Esophagus squamous epithelium (tissue), 5 donors: ENCODE data around the gene ALDH1L1. TPM values are rescaled to one million over a fixed set of nuclear protein-coding genes. Genes with fewer than 3 reads are reported as not detected.

Experiments used
- DNase-seq: peaks from one replicate; lab custom pipeline; 2025; lab: John Stamatoyannopoulos, UW
- H3K27ac ChIP-seq, 4 donors: fragments of 200-600 bp; sonication (generic); one replicate each; pipeline ENCODE4 v1.5.1; 2016 to 2019; ENCODE audit warnings: mild to moderate bottlenecking in 1 of 4
- H3K27me3 ChIP-seq, 4 donors: fragments of 200-600 bp; sonication (generic); 1 replicate in 3 of 4; 2 replicates in 1 of 4; pipeline versions ENCODE4 v1.5.1 to v1.6.0; 2017 to 2021; ENCODE audit warnings: antibody characterized with exemption in 1 of 4
- H3K36me3 ChIP-seq, 3 donors: fragments of 200-600 bp; sonication (generic); one replicate each; pipeline ENCODE4 v1.5.1; 2016 to 2019
- H3K4me1 ChIP-seq, 3 donors: fragments of 200-600 bp; sonication (generic); one replicate each; pipeline ENCODE4 v1.5.1; 2017 to 2019
- H3K4me3 ChIP-seq, 4 donors: fragments of 200-600 bp; sonication (generic); 1 replicate in 3 of 4; 2 replicates in 1 of 4; pipeline ENCODE4 v1.5.1; 2016 to 2019; ENCODE audit warnings: mild to moderate bottlenecking in 2 of 4, moderate library complexity in 1 of 4
- H3K9me3 ChIP-seq, 3 donors: fragments of 200-600 bp; sonication (generic); one replicate each; pipeline ENCODE4 v1.5.1; 2016 to 2019
- CTCF ChIP-seq, 6 experiments: fragments of 450-650 bp in 4 of 6; fragments of 200-600 bp in 2 of 6; sonication (generic) in 2 of 6; IDR thresholded peaks; one replicate each; pipeline ENCODE4 v1.5.1; 2016 to 2019; ENCODE audit warnings: antibody characterized with exemption in 6 of 6, mild to moderate bottlenecking in 4 of 6, moderate library complexity in 4 of 6
- POLR2A ChIP-seq, 4 donors: fragments of 450-650 bp; IDR thresholded peaks; one replicate each; pipeline ENCODE4 v1.6.1; 2017; ENCODE audit warnings: antibody characterized with exemption in 4 of 4, mild to moderate bottlenecking in 4 of 4, moderate library complexity in 3 of 4
- WGBS, 2 donors: methylation state at CpG; one replicate each; pipeline ENCODE4 v1.1.5; 2018; 5-methylcytosine and 5-hydroxymethylcytosine counted together
- intact Hi-C: fragments of 100-400 bp; cut with DNase I; formaldehyde crosslinking; loops from one replicate; pipeline ENCODE4 v1.15.0; 2022
- total RNA-seq, 4 donors: library from RNA; depleted of rRNA; stranded (reverse); fragments of >200 nt; gene quantifications; one replicate each; pipeline ENCODE4 v1.1.0, GENCODE V29; 2016
- donor health status: DM: yes; HTN: yes; CAD: no.

ALDH1L1 gene
- total RNA-seq, 4 donors from 2014 or later, result 1.6 to 19.3 (median 4.4) TPM

DNA sequence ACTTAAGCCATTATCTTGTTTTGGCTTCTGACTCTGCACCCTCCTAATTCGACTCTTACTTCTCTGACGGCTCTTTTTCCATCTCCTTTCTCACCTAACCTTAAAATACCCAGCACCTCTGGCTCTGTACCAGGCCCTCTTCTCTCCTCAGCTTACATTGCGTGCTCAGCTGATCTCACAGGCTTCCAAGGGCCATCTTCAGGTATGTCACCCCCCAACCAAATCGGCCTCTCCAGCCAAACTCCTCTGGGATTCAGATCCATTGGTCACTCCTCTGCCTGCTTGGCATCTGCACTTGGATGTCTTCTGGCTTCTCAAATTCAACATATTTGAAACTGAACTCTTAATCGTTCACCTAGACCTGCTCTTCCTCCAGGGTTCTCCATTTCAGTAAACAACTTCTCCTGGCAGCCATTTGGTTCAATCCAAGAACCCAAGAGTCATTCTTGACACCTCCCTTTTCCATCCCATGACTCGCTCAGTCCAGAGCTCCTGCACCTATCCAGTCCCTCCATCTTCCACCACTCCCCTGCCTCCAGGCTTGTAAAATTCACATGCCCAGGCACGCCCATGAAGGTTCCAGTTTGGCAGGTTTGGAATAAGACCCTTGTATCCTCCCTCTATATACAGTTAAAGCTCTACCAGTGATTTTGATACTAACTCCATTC is 61.2 kb downstream of the ALDH1L1 start:
- TF ChIP-seq CTCF (IDR thresholded peaks at IDR 0.05) (no peak), POLR2A (IDR thresholded peaks at IDR 0.05) (no peak)
- DNase-seq, result no peak
- Histone ChIP-seq H3K4me1 (no peaks in the 10 kb centered on the region), H3K27ac (no peak overlapping the region), H3K36me3 (no peaks in the 10 kb centered on the region), H3K9me3 (no peaks in the 10 kb centered on the region), H3K27me3 (no peaks in the 10 kb centered on the region), H3K4me3 (no peak overlapping the region)
- intact Hi-C loops, result no loop called here
- 77% methylated on average over 7 of the region's 7 CpGs for WGBS, 2 donors

DNA sequence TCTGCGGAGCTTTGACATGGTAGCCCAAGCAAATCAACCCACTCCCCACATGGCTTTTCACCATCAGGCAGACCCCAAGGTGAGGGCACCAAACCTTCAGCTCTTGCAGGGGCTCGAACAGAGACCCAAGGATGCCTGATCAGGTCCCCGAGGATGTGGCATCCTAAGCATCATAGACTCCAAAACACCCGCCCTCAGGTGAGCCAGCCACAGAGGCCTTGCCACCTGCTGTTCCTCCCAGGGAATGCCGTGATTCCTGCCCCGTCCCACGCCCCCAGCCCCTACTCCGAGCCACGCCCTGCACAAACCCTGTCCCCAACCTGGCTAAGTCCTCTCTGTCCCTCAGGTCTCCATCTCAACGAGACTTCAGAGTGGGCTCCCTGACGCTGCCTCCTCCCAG is 61.8 kb downstream of the ALDH1L1 start:
- DNase-seq, result no peak
- TF ChIP-seq POLR2A (IDR thresholded peaks at IDR 0.05) (no peak), CTCF (IDR thresholded peaks at IDR 0.05) (no peak)
- H3K27me3 ChIP-seq, result no peaks in the 10 kb centered on the region
- H3K4me3 ChIP-seq, result no peak overlapping the region
- H3K4me1 ChIP-seq, result no peaks in the 10 kb centered on the region
- H3K36me3 ChIP-seq, result no peaks in the 10 kb centered on the region
- H3K27ac ChIP-seq, result no peak overlapping the region
- intact Hi-C loops, result no loop called here
- no peaks in the 10 kb centered on the region for H3K9me3 ChIP-seq
- 83 to 84% methylated on average over 8 of the region's 11 CpGs for WGBS, 2 donors

- TF ChIP-seq POLR2A (IDR thresholded peaks at IDR 0.05) (no peak), CTCF (IDR thresholded peaks at IDR 0.05) (no peak)
- Histone ChIP-seq H3K36me3 (no peaks in the 10 kb centered on the region), H3K9me3 (no peaks in the 10 kb centered on the region), H3K4me1 (no peaks in the 10 kb centered on the region), H3K27me3 (no peaks in the 10 kb centered on the region), H3K4me3 (no peak overlapping the region), H3K27ac (no peak overlapping the region)
- no peak for DNase-seq
- 69 to 71% methylated on average over 6 to 9 of the region's 9 CpGs for WGBS, 2 donors
- intact Hi-C loops, result no loop called here
These were observed 62.6 kb downstream of the ALDH1L1 start for GRCh38 chr3:126117786-126118185.

DNA sequence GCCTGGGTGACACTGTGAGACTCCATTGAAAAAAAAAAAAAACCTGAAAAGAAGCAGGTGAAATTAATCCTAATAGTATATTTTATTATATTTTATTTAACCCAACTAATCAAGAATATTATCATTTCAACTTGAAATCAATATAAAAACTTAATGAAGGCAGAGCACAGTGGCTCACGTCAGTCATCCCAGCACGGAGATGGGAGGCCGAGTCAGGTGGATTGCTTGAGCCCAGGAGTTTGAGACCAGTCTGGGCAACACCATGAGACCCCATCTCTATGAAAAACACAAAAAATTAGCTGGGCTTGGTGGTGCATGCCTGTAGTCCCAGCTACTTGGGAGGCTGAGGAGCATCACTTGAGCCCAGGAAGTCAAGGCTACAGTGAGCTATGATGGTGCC is 63.2 kb downstream of the ALDH1L1 start:
- Histone ChIP-seq H3K27ac (no peak overlapping the region), H3K4me1 (no peaks in the 10 kb centered on the region), H3K4me3 (no peak overlapping the region), H3K27me3 (no peaks in the 10 kb centered on the region), H3K9me3 (no peaks in the 10 kb centered on the region), H3K36me3 (no peaks in the 10 kb centered on the region)
- DNase-seq, result no peak
- intact Hi-C loops, result no loop called here
- TF ChIP-seq POLR2A (IDR thresholded peaks at IDR 0.05) (no peak), CTCF (IDR thresholded peaks at IDR 0.05) (no peak)
- WGBS, 2 donors, result 83 to 98% methylated on average over 3 of the region's 3 CpGs

DNA sequence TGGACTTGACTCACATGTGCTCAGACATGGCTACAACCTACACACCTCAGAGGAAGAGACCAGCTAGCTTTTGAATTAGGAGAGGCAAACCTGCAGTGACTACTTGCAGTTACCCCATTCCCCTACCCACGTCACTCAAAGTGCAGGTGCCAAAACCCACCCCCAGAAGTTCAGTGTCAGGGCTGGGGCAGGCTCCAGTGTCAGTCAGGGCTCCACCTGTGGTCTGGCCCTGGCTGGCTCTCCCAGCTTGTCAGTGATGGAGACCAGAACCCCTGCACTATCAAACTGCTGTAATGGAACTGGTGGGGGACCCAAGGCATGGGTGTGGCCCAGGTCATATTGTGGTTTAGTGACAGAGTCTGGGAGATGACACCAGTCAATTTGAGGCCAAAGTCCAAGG is 63.9 kb downstream of the ALDH1L1 start:
- intact Hi-C loops, result no loop called here
- no peak for DNase-seq
- H3K36me3 ChIP-seq, result no peaks in the 10 kb centered on the region
- H3K9me3 ChIP-seq, result no peaks in the 10 kb centered on the region
- WGBS, 2 donors, result 80% methylated on average over 1 of the region's 1 CpG; no CpG with 5 or more reads in 1 of the 2 donors
- no peak overlapping the region for H3K27ac ChIP-seq
- TF ChIP-seq CTCF (IDR thresholded peaks at IDR 0.05) (no peak), POLR2A (IDR thresholded peaks at IDR 0.05) (no peak)
- no peaks in the 10 kb centered on the region for H3K27me3 ChIP-seq
- H3K4me1 ChIP-seq, result no peaks in the 10 kb centered on the region
- H3K4me3 ChIP-seq, result no peak overlapping the region
